Ishikawa (cell line): ENCODE data around the gene MGMT.

Experiments
- CEBPB ChIP-seq: IDR thresholded peaks from 2 replicates; pipeline ENCODE4 v1.6.1; 2012
- CREB1 ChIP-seq: IDR thresholded peaks from 2 replicates; pipeline ENCODE4 v1.6.1; 2012; ENCODE audit warnings: low read depth
- EGR1 ChIP-seq: IDR thresholded peaks from 2 replicates; pipeline ENCODE4 v1.6.1; 2012
- EP300 ChIP-seq: IDR thresholded peaks from 2 replicates; pipeline ENCODE4 v1.6.1; 2012; ENCODE audit warnings: borderline replicate concordance
- FOXM1 ChIP-seq: IDR thresholded peaks from 2 replicates; pipeline ENCODE4 v1.6.1; 2012; ENCODE audit warnings: low read depth, borderline replicate concordance
- NFIC ChIP-seq: IDR thresholded peaks from 2 replicates; pipeline ENCODE4 v1.6.1; 2012
- RAD21 ChIP-seq: IDR thresholded peaks from 2 replicates; pipeline ENCODE4 v1.6.1; 2012; ENCODE audit warnings: low read depth
- TAF1 ChIP-seq: IDR thresholded peaks from 2 replicates; pipeline ENCODE4 v1.6.1; 2012; ENCODE audit warnings: low read depth, mild to moderate bottlenecking
- TCF12 ChIP-seq: IDR thresholded peaks from 2 replicates; pipeline ENCODE4 v1.6.1; 2012; ENCODE audit warnings: low read depth
- TEAD4 ChIP-seq: IDR thresholded peaks from 2 replicates; pipeline ENCODE4 v1.6.1; 2012
- YY1 ChIP-seq: IDR thresholded peaks from 2 replicates; pipeline ENCODE4 v1.6.1; 2012; ENCODE audit warnings: low read depth
- ZBTB7A ChIP-seq: IDR thresholded peaks from 2 replicates; pipeline ENCODE4 v1.6.1; 2012; ENCODE audit warnings: low read depth
- TF ChIP-seq, protein P1 (sequence below): IDR thresholded peaks from 2 replicates; pipeline ENCODE4 v1.6.1; 2012
- TF ChIP-seq, protein P2 (sequence below): IDR thresholded peaks from 2 replicates; pipeline ENCODE4 v1.6.1; 2012; ENCODE audit warnings: low read depth, mild to moderate bottlenecking
- TF ChIP-seq, protein P3 (sequence below): IDR thresholded peaks from 2 replicates; pipeline ENCODE4 v1.6.1; 2012

Gene MGMT

DNA sequence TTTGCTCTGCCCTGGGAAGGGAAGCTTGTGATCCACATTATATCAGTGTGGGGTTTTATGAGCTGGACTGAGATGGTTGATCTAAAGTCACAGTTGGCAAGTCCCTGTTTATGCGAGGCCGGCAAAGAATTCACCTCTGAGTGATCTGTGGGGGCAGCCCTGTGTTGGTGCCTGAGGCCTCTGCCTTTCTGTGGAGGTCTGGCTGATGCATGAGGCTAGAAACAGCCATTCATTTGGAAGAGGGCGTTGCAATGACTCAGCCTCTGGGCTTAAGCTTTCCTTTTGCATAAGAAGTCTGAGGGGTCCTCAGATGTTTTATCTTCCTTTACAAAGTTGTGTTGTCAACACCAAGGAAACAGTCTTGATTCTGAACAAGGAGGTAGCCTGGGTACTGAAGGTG, 126.9 kb downstream of the MGMT start:
- TF ChIP-seq EP300: no peak
- no peak for TF ChIP-seq TCF12
- TF ChIP-seq TEAD4: no peak
- no peak for TF ChIP-seq TAF1
- TF ChIP-seq CEBPB: no peak

DNA sequence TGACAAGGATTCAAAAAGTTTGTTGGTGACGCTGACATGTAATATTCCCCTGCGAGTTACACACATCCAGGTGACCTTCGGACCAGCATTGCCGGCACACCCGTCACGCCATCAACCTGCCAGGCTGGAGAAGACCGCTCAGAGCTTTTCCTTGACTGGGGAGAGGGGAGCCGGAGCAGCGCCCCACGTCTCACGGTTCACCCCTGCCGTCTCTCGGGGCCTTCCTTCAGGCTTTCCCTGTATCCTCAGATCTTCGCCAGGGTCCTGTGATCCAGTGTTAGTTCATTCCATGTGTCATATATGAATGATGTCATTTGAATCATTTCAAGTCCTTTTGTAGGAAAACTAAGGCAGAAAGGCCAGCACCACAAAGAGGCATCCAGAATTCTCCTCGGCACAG, 127.8 kb downstream of the MGMT start:
- no peak for TF ChIP-seq NFIC
- TF ChIP-seq CEBPB: no peak
- no peak for TF ChIP-seq EP300
- TF ChIP-seq FOXM1: no peak
- TF ChIP-seq, protein P1, sequence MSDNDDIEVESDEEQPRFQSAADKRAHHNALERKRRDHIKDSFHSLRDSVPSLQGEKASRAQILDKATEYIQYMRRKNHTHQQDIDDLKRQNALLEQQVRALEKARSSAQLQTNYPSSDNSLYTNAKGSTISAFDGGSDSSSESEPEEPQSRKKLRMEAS: no peak
- no peak for TF ChIP-seq TCF12
- TF ChIP-seq EGR1: no peak
- TF ChIP-seq, protein P2, sequence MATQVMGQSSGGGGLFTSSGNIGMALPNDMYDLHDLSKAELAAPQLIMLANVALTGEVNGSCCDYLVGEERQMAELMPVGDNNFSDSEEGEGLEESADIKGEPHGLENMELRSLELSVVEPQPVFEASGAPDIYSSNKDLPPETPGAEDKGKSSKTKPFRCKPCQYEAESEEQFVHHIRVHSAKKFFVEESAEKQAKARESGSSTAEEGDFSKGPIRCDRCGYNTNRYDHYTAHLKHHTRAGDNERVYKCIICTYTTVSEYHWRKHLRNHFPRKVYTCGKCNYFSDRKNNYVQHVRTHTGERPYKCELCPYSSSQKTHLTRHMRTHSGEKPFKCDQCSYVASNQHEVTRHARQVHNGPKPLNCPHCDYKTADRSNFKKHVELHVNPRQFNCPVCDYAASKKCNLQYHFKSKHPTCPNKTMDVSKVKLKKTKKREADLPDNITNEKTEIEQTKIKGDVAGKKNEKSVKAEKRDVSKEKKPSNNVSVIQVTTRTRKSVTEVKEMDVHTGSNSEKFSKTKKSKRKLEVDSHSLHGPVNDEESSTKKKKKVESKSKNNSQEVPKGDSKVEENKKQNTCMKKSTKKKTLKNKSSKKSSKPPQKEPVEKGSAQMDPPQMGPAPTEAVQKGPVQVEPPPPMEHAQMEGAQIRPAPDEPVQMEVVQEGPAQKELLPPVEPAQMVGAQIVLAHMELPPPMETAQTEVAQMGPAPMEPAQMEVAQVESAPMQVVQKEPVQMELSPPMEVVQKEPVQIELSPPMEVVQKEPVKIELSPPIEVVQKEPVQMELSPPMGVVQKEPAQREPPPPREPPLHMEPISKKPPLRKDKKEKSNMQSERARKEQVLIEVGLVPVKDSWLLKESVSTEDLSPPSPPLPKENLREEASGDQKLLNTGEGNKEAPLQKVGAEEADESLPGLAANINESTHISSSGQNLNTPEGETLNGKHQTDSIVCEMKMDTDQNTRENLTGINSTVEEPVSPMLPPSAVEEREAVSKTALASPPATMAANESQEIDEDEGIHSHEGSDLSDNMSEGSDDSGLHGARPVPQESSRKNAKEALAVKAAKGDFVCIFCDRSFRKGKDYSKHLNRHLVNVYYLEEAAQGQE: no peak
- TF ChIP-seq TEAD4: no peak
- no peak for TF ChIP-seq ZBTB7A
- TF ChIP-seq, protein P3, sequence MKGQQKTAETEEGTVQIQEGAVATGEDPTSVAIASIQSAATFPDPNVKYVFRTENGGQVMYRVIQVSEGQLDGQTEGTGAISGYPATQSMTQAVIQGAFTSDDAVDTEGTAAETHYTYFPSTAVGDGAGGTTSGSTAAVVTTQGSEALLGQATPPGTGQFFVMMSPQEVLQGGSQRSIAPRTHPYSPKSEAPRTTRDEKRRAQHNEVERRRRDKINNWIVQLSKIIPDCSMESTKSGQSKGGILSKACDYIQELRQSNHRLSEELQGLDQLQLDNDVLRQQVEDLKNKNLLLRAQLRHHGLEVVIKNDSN: no peak
- no peak for TF ChIP-seq YY1

DNA sequence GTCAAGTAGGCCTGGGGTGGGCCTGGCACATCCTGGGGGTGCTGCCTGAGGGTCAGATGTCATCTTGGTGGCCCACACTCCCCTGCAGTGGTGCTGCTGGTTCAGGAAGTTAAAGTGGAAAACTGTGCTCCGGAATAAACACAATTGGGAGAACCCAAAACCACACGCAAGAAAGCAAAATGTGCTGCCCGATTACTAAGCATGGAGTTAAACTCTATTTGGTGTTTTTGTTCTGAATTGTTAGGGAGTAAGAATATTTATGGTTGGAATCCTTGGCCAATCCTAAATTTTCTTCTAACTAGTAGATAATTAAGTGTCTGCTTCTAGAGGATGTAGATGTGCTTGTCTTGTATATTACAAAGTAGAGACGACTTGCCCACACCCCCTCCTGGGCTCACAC, 131.4 kb downstream of the MGMT start:
- no peak for TF ChIP-seq TEAD4
- TF ChIP-seq, protein P1: no peak

DNA sequence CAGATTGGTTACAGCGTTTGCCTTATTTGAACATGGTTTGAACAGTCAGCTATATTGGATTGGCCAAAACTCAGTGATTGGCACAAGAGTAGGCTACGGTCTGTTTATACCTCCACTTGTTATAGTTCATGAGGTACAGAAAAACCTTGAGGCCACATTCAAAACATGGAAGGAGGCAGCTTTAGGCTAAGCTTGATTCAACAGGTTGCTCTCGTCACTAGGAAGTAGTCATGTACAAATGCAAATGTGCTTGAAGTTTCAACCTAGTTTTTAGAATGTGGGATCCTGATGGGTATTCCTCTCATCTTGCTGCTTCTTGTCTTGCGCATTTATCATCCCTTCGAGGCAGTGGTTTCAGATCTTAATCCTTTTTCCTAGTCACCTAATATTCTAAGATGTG, 132.1 kb downstream of the MGMT start:
- TF ChIP-seq, protein P2: no peak
- TF ChIP-seq RAD21: no peak
- no peak for TF ChIP-seq ZBTB7A
- no peak for TF ChIP-seq FOXM1
- TF ChIP-seq, protein P1: no peak
- TF ChIP-seq TEAD4: no peak
- TF ChIP-seq, protein P3: no peak
- no peak for TF ChIP-seq CREB1
- no peak for TF ChIP-seq NFIC
- TF ChIP-seq EP300: no peak
- TF ChIP-seq TAF1: no peak
- TF ChIP-seq YY1: no peak
- TF ChIP-seq CEBPB: no peak
- TF ChIP-seq EGR1: no peak
- TF ChIP-seq TCF12: no peak

DNA sequence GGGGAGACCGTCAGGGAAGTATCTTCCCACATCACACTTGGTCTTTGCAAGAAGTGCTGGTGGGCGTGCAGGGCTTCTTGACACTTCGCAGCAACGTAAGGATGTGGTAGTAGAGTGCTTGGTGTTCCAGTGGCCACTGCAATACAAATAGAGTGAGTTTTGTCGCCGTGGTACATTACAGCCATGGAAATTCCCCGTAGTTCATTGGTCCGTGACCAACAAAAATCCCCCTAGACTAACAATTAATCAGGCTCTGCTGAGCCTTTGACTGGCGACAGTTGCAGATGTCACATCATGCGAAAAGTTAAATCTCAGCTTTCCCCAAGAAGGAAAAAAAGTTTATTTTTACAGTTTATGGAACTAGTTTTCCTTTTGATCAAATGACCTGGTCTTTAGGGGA, 134.7 kb downstream of the MGMT start:
- TF ChIP-seq, protein P3: no peak
- TF ChIP-seq YY1 (no peak), TCF12 (no peak), CEBPB (no peak), CREB1 (no peak), FOXM1 (no peak), EGR1 (no peak), NFIC (no peak), RAD21 (no peak), ZBTB7A (no peak), TEAD4 (no peak), TAF1 (no peak)
- TF ChIP-seq, protein P2: no peak
- TF ChIP-seq, protein P1: no peak
